Tibial nerve (tissue), 4 donors: ENCODE measurements around the gene FUT6.

Experiments used
- CTCF ChIP-seq, 5 experiments: fragments of 200-600 bp in 3 of 5; fragments of 450-650 bp in 2 of 5; sonication (generic) in 3 of 5; IDR thresholded peaks; one replicate each; pipeline ENCODE4 v1.5.1; 2016 to 2019; ENCODE audit warnings: antibody characterized with exemption in 5 of 5, mild to moderate bottlenecking in 3 of 5, moderate library complexity in 2 of 5
- EP300 ChIP-seq, 2 donors: sonication (generic); formaldehyde crosslinking; IDR thresholded peaks; one replicate each; pipeline ENCODE4 v1.6.1; 2017; ENCODE audit warnings: antibody characterized with exemption in 2 of 2, mild to moderate bottlenecking in 1 of 2
- POLR2A ChIP-seq, 2 donors: fragments of 450-650 bp; IDR thresholded peaks; one replicate each; pipeline ENCODE4 v1.6.1; 2017; ENCODE audit warnings: antibody characterized with exemption in 2 of 2, mild to moderate bottlenecking in 2 of 2, moderate library complexity in 2 of 2

- TF ChIP-seq EP300 (IDR thresholded peaks at IDR 0.05), result no peak
- no peak for TF ChIP-seq CTCF (IDR thresholded peaks at IDR 0.05)
- TF ChIP-seq POLR2A (IDR thresholded peaks at IDR 0.05), result no peak
These were observed 1.6 kb downstream of the FUT6 start for GRCh38 chr19:5837761-5838352.
